A673 (cell line): ENCODE results near the gene DLX5. TPM values are rescaled to one million over a fixed set of nuclear protein-coding genes. Genes with fewer than 3 reads are reported as not detected.

Source experiments
- BruUV-seq: library from RNA; stranded (reverse); fragments of 400-500 nt; replicated peaks from 2 replicates; lab custom pipeline; 2021; lab: Mats Ljungman, UMichigan
- CTCF ChIA-PET: fragments of 300-600 bp; sonication (Branson Sonifier 250); formaldehyde crosslinking; loops from one replicate; lab custom pipeline; 2022; ENCODE audit warnings: antibody characterized with exemption; lab: Charles Lee
- POLR2A ChIA-PET: fragments of 300-600 bp; sonication (Branson Sonifier 250); formaldehyde crosslinking; loops from one replicate; lab custom pipeline; 2022; ENCODE audit warnings: antibody characterized with exemption; ENCODE audit not compliant: low non-redundant PET; lab: Charles Lee
- DNase-seq: peaks from one replicate; pipeline ENCODE4 v3.0.0-alpha.2; 2015; ENCODE audit warnings: low spot score
- H3K27ac ChIP-seq: fragments of 200-600 bp; sonication (generic); 2 replicates; pipeline ENCODE4 v1.5.1; 2016; ENCODE audit warnings: mixed run types, low read depth, mild to moderate bottlenecking, mixed read lengths, antibody characterized with exemption, low read length; ENCODE audit not compliant: poor library complexity, severe bottlenecking
- H3K27me3 ChIP-seq: fragments of 200-600 bp; sonication (generic); replicated peaks from 2 replicates; pipeline ENCODE4 v1.6.1; 2017; ENCODE audit warnings: mixed run types, low read depth, mild to moderate bottlenecking, mixed read lengths, antibody characterized with exemption, low read length; ENCODE audit not compliant: insufficient read depth, poor library complexity
- H3K36me3 ChIP-seq: fragments of 200-600 bp; sonication (generic); 2 replicates; pipeline ENCODE4 v1.6.1; 2016; ENCODE audit warnings: mixed run types, mild to moderate bottlenecking, mixed read lengths, antibody characterized with exemption, low read length; ENCODE audit not compliant: insufficient read depth, poor library complexity, severe bottlenecking
- H3K4me1 ChIP-seq: fragments of 200-600 bp; sonication (generic); 2 replicates; pipeline ENCODE4 v1.6.1; 2017; ENCODE audit warnings: mixed run types, mild to moderate bottlenecking, mixed read lengths, antibody characterized with exemption, low read length; ENCODE audit not compliant: insufficient read depth, poor library complexity, severe bottlenecking
- H3K4me3 ChIP-seq: fragments of 200-600 bp; sonication (generic); 2 replicates; pipeline ENCODE4 v1.5.1; 2016; ENCODE audit warnings: low read depth, mixed run types, mild to moderate bottlenecking, mixed read lengths, low read length; ENCODE audit not compliant: poor library complexity, severe bottlenecking
- H3K9me3 ChIP-seq: fragments of 200-600 bp; sonication (generic); 2 replicates; pipeline ENCODE4 v1.6.1; 2016; ENCODE audit warnings: mixed run types, low read depth, mild to moderate bottlenecking, mixed read lengths, antibody characterized with exemption, low read length; ENCODE audit not compliant: poor library complexity, severe bottlenecking
- EZH2 ChIP-seq: fragments of 200-600 bp; sonication (generic); IDR thresholded peaks from 2 replicates; pipeline ENCODE4 v1.6.1; 2017; ENCODE audit warnings: borderline replicate concordance, low read depth, mild to moderate bottlenecking, mixed read lengths, antibody characterized with exemption, low read length; ENCODE audit not compliant: poor library complexity, severe bottlenecking
- intact Hi-C: fragments of 100-400 bp; cut with micrococcal nuclease; formaldehyde crosslinking; loops from one replicate; pipeline ENCODE4 v1.10.0; 2022; ENCODE audit not compliant: unreplicated experiment
- total RNA-seq: library from RNA; stranded (reverse); gene quantifications from 2 replicates; pipeline ENCODE4 v1.2.3, GENCODE V29; 2021
- TF ChIP-seq, protein P1 (sequence below): fragments of 300-800, 200-600 bp; sonication (generic); conservative IDR thresholded peaks from 2 replicates; pipeline ENCODE4 v1.5.1; 2017; ENCODE audit warnings: low read depth, mild to moderate bottlenecking, antibody characterized with exemption, low read length, moderate library complexity, mixed read lengths

The DLX5 gene
- total RNA-seq, 1 experiment from 2014 or later: 69.6 TPM

DNA sequence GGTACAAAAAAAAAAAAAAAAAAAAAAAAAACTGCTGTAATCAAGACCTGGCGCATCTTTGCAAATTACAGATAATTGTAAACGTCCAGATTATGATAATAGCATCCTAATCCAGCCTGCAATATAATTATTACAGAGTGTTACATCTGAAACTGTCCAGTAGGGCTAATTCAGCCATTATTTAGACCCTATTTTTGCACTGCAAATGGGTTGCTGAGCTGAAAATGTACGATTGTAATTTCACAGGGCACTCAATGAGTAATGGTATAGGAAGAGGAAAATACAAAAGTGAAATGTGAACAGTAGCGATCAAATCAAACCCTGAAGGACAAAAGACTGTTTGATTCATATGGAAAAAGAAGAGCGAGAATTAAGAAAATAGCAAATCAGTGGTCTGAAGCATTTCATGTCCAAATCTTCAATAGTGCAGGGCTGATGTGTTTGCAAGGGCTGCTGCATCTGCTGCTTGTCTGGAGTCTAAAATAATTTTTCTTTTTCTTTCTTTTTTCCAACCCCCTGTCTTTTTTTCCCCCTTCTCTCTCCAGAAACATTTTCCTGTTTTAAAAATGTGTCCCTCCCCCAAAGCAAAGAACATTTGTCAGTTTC is 10.4 kb downstream of the DLX5 start:
- Histone ChIP-seq H3K27me3 (peaks cover 77% of the 10 kb centered on the region), H3K9me3 (no peaks in the 10 kb centered on the region), H3K4me1 (peaks cover 78% of the 10 kb centered on the region), H3K27ac (peak overlapping the region; percentile 22), H3K36me3 (peaks cover 10% of the 10 kb centered on the region), H3K4me3 (no peak overlapping the region)
- ChIA-PET POLR2A (no interaction called here), CTCF (interaction anchor here (0.6 kb wide), 1 partner anchor 267 kb away, joined by 10 read pairs; no protein-coding TSS in a partner anchor)
- BruUV-seq: no TSS peak
- DNase-seq: no peak
- intact Hi-C loops: no loop called here
- TF ChIP-seq EZH2: no peak
- TF ChIP-seq, protein P1, sequence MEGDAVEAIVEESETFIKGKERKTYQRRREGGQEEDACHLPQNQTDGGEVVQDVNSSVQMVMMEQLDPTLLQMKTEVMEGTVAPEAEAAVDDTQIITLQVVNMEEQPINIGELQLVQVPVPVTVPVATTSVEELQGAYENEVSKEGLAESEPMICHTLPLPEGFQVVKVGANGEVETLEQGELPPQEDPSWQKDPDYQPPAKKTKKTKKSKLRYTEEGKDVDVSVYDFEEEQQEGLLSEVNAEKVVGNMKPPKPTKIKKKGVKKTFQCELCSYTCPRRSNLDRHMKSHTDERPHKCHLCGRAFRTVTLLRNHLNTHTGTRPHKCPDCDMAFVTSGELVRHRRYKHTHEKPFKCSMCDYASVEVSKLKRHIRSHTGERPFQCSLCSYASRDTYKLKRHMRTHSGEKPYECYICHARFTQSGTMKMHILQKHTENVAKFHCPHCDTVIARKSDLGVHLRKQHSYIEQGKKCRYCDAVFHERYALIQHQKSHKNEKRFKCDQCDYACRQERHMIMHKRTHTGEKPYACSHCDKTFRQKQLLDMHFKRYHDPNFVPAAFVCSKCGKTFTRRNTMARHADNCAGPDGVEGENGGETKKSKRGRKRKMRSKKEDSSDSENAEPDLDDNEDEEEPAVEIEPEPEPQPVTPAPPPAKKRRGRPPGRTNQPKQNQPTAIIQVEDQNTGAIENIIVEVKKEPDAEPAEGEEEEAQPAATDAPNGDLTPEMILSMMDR: no peak

DNA sequence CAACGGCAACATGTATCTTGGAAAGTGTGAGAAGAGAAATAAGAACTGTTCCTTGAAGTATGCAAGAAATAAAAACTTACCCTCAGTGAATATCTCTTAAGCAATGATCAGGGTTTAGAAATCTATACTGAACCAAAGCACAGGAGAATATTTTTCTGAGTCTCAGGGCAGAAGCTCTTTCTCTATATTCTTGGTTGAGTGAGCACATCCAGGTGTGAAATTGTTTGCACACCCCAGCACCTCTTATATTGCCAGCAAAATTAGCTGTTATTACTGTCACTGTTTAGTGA is 10.8 kb downstream of the DLX5 start:
- TF ChIP-seq EZH2: no peak
- TF ChIP-seq, protein P1: no peak
- Histone ChIP-seq H3K27me3 (peaks cover 73% of the 10 kb centered on the region), H3K4me3 (no peak overlapping the region), H3K9me3 (no peaks in the 10 kb centered on the region), H3K27ac (no peak overlapping the region), H3K4me1 (peaks cover 78% of the 10 kb centered on the region), H3K36me3 (peaks cover 6% of the 10 kb centered on the region)
- DNase-seq: no peak
- ChIA-PET CTCF (interaction anchor here (0.6 kb wide), 1 partner anchor 267 kb away, joined by 10 read pairs; no protein-coding TSS in a partner anchor), POLR2A (no interaction called here)
- no TSS peak for BruUV-seq
- intact Hi-C loops: no loop called here

DNA sequence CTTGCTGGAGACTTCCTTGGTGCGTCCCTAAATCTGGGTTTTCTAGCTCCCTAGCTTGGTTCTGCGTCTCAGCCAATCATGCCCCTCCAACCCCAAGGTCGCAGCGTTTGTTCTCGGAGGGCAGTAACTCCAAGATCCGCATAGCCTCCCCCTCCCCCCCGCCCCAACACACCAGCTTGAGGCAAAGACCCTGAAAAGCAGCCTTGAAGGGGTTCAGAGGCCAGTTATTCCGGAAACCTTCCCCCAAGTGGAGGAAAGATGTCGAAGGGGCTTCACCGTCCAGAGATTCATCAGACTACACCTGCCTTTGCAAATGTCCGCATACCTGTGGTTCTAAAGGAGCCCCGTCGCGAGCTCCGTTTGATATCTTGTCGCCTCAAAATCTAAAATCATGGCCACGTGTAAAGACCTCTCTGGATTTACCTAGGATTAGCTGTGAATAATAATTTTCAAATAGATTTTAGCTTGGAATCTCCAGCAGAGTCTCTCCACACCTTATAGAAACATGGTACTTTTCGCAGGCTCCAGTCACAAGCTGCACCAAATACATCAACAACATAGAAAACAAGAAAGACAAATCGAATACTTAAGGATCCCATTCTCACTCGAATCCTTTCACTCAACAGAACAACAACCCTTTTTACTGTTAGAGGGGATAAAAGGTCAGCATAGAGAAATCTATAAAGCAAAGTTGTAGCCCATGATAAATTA is 11.3 kb downstream of the DLX5 start:
- TF ChIP-seq EZH2: no peak
- TF ChIP-seq, protein P1: no peak
- Histone ChIP-seq H3K27me3 (peaks cover 69% of the 10 kb centered on the region), H3K9me3 (no peaks in the 10 kb centered on the region), H3K4me1 (peaks cover 77% of the 10 kb centered on the region), H3K27ac (peak overlapping the region; percentile 54), H3K36me3 (peaks cover 5% of the 10 kb centered on the region), H3K4me3 (peak overlapping the region; percentile 14)
- ChIA-PET CTCF (interaction anchor here (0.6 kb wide), 2 partner anchors 266 to 366 kb away, joined by 5 to 10 read pairs; no protein-coding TSS in a partner anchor), POLR2A (no interaction called here)
- intact Hi-C loops: no loop called here
- DNase-seq: no peak
- no TSS peak for BruUV-seq
